ENCODE measurements around the gene FOXRED2.
"Not testable (repeated sequence)": the region's sequence is repeated elsewhere in the genome, so short reads cannot be mapped to it uniquely, and the experiment has no call there.

Gene FOXRED2

DNA sequence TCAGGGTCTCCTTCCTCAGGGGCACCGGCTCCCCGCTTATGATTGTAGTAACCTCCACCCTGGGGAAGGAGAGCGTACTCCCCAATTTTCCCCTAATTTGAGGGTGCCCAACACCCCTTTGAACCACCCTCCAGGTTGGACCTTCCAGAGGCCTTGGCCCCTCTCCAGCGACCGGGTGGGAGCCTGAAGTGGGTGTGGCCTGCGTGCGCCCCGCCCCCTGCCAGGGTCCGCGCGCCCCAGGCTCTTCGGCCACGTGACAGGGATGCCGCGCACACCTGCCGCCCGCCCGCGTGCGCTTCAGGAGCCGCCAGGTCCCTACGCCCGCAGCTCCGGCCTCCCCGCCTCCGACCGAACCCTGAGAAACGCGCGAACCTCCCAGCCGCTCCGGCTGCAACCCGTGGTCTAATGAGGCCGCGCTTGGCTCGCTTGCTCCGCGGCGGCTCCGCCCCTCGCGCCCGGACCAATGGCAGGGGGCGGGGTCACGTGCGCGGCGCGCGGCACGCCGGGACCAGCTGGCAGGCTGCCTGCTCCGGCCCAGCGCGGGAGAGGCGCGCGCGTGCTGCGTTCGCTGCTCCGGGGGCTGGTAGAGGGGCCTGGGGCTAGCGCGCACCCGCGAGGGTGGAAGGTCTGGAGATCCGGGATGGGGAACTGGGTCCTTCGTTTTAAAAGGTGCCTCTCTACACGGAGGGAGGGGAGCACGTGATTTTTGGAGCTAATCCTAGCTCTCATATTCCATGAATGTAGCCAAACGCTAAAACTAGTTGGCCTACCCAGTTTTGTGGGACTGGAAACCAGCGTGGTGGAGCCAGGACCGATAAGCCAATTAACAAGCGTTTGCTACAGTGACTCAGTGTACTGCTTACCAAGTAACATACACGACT lies at the start of gene FOXRED2:
Gene FOXRED2 (minus strand): TSS at position 404 of the 881 bp plus-strand sequence. CDS start 618 bp downstream, outside the sequence.
- DNase-seq, result peak; percentile 82

DNA sequence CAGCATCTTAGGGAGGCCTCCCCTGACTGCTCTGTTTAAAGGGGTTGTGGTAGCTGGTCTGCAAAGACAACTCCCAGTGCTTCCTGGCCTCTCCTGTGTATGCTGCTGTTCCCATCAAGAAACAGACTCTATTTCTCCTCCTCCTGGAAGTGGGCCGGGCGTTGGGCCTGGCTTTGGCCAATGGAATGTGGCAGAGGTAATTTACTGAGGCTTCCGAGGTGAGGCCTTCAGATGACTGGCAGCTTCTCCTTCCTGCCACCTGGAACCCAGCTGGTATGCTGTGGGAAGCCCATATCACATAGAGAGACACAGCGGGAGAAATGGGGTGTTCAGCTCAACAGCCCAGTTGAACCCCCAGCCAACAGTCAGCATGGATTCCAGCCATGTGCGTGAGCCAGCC lies 47.3 kb upstream of the FOXRED2 start:
- no peak for DNase-seq

DNA sequence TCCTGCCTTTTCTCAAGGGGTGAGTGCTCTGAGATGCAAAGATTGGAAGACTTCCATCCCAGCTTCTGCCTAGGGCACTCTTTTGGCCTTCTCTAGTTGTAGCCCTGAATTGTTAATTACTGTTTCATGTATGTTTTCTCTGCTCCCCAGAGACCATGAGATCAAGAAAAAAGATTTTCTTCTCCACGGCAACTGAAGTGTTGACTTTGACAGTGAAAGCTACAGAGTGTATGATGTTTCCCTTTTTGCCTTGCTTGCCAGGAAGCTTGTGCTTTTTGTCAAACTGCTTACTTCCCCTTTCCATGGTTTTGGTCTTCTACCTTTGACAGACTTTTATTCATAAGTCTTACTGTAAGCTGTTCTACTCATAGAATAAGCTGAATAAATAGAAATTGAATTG lies 45.4 kb upstream of the FOXRED2 start:
- no peak for DNase-seq

DNA sequence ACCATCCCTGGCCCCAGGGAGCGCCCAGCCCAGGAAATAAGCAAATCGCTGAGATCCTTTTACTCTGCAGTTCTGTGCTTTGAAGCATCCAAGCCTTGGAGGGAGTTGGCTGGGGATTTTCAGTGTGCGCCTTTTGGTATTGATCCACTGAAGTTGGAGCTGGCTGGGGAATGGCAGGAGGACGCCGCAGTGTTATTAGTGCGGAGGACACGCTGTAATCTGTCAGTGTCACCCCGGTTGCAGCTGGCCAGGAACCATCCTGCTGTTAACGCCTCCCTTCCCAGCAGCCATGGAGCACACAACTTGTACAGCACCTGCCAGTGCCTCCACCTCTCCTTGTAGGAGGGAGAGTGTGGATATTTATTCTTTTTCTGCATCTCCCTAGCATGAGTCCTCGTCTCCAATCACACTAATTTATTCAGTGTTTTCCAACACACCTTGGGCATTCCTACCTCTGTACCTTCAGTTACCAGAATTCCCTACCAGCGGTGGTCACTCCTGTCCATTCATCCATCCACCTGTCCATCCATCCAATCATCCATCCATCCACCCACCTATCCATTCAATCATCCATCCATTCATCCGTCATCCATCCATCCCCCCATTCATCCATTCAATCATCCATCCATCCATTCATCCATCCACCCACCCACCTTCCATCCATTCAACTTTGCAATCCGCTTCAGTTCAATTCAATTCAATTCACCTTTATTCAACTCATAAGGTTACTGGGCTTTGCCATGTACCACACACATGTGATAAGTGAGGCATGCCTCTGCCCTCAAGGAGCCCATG lies 44.1 kb upstream of the FOXRED2 start:
- DNase-seq, result no peak

DNA sequence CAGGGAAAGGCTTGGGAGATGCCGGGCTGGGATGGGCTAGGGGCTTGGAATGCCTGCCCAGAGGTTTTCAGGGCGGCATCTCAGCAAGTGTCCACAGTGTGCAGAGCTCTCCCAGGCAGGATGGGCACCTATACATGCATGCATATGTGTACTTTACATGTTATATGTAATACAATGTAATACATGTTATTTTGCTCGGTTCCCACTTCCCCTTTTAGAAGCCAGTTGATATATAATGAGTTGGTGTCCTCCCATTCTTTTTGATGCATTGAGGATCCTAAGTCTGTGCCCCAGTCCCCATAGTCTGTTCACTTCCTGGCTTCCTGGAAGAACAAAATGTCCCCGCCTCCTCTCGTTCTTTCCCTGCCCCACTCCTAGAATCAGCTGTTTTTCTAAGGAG lies 42.2 kb upstream of the FOXRED2 start:
- no peak for DNase-seq

DNA sequence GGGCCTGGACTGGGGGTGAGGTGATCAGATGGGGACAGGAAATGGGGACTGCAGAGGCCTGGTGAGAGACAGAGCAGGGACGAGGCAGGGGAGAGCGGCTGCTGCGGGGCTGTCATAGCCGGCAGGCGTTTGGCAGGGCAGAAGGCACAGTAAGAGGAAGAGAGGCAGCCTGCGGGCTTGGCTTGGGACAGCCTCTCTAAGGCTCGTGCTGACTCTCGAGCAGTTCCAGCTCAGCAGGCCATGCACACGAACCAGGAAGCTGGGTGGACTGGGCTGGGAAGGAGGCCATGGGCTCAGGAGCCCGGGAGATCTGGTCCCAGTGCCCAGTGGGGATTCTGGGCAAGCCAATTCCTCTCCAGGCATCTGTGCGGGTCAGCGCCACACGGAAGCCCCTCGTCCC lies 41.8 kb upstream of the FOXRED2 start:
- no peak for DNase-seq

DNA sequence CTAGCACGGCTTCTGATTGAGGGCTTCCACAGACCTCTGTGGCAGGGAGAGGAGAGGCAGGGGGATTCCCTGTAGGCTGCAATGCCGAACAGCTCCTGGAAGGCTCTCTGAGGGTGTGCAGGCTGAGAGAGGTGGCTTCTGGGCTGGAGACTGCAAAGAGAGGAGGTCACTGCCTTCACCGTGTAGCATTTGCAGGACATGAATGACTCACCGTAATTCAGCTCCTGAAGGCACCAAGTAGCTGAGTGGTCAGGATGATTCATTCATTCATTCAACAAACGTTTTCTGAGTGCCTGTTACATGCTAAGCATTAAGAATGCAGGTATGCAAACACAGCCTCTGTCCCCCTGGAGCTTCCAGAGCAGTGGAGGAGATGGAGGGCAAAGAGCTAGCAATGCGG lies 40.1 kb upstream of the FOXRED2 start:
- DNase-seq, result no peak

DNA sequence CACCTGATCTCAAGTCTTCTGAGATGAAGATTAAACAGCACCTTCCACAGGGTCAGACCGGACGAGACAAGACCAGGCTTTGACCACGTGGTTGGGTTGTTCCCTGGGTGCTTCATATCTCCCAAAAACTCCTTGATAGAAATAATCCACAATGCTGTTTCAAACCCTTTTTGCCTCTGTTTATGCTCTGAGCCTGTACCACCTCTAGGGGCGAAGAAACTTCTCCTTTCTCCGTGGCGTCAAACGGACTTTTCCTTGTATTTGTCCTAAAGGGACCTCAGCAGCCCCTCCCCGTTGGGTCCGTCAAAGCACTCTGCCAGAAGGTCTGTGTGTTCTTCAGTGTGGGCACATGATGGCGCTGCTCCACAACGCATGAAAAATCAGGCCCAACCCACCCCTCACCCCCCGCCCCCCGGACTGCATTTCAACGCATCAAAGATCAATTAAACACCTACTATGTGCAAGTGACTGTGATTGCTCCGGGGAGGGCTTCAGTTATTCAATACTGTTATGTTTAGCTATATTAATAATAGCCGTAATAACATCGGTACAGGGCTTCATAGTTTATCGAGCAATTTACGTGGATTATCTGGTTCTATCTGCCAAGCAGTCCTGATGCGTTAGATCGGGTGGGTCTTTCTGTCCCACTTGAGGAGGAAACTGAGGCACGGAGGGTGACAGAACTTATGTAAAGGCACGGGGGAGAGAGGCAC lies 39.4 kb upstream of the FOXRED2 start:
- no peak for DNase-seq

DNA sequence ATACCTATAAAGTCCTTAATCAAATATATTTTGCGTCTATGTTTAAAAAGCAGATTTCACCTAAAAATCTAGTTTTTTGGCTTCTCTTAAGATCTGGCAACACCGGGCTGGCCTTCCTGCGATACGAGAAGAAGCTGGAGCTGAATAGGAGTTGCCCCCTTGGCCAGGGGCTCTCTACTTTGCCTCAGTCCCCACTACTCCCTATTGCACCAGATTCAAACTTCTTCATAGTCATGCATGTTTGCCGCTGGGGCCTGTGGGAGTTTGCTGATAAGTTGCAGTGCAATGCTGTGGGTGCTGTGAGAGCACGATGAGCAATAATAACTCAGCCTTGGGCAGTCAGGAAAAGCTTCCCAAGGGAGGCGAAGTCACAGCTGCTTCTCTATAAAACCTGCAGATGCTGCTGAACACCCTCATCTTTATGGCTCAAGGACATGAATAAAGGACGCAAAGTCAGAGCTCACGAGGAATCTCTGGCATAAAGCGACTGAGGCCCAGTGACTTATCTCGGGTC lies 37.3 kb upstream of the FOXRED2 start:
- DNase-seq, result no peak

DNA sequence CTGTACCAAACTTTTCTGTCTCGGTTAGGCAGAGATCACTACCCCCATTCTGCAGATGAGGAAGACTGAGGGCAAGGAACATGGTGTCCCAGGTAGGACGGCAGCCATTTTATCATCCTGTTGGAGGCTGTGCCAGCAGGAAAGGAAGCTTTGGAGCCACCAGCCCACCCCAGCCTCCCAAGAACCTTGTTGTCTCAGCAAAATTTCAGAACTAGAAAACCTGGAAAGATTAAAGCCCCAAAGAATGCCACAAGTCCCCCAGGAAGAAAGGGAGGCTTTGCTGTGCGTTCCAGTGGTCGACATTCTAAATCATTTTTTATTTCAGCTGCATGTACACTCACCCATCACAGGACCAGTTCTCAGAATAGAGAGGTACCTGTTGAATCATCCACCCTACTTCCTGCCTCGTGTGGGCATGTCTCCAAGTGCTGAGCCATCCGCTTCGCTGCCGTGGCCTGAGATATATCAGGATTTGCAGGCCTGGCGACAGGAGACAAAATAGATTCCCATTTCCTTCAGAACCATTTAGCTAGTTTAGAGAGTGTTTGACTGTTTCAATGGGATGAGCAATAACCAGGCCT lies 35.1 kb upstream of the FOXRED2 start:
- DNase-seq, result peak; percentile 12

DNA sequence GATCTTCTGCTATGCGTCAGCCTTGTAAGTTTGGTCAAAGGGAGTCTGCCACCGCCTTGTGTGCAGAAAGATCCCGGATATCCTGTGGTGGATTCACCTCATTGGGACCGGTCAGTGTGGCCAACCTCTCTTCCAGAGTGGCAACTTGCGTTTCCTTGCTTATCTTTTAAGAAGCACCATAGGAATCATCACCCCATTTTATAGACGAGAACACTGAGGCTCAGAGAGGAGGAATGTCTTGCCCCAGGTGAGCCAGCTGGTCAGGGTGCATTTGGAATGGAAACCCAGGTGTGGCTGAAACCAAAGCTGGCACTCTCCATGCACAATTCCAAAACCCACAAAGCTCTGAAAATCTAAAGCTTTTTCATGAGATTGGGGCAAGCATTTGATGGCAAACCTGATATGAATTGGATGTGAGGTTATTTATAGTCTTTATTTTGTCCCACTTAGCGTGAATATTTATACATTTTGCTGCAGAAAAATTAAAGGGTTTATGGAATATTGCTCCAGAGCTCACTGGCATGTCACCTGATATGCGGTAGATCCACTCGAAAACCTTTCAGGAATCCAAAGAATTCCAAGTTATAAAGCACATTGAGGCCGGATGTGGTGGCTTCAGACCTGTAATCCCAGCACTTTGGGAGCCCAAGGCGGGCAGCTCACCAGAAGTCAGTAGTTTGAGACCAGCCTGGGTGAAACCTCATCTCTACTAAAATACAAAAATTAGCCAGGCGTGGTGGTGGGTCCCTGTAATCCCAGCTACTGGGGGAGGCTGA lies 34.2 kb upstream of the FOXRED2 start:
- DNase-seq, result no peak

DNA sequence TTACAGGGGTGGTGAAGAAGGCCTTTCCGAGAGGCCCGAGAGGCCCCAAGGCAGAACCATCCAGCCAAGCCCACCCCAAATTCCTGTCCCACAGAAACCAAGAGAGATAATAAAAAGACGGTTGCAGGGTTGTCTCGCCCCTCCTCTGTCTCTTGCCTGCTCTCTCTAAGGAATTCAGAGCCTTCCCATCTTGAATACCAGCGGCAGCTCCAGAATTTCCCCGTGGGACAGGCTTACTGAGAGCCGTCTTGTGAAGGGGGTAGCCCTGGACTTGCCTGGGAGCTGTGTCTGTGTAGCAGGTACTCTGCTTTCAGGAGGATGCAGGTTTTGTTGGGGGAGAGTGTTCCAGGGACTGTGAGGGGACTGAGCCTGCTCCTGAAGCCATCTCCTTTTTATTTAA lies 31.7 kb upstream of the FOXRED2 start:
- no peak for DNase-seq

DNA sequence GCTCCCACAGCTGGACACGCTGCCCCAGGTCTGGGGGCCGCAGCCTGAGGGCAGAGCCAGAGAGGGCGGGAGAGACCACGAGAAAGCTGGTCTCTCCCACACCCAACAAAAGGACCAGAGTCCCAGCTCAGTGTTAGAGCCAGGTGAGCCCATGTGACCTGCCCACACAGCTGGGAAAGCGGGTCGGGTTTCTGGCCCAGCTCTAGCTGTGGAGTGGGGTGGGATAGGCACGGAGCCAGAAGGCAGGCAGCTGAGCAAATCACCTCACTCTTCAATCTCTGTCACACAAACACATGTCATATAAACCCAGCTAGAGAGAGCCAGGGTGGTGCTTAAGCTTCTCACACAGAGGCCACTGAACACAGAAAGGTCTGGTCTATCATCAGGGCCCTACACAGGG lies 29.9 kb upstream of the FOXRED2 start:
- no peak for DNase-seq

DNA sequence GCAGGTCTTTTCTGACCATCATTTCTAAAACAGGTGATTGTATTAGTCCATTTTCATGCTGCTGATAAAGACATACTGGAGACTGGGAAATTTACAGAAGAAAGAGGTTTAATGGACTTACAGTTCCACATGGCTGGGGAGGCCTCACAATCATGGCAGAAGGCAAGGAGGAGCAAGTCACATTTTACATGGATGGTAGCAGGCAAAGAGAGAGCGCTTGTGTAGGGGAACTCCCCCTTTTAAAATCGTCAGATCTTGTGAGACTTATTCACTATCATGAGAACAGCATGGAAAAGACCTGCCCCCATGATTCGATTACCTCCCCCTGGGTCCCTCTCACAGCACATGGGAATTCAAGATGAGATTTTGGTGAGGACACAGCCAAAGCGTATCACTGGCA lies 26.5 kb upstream of the FOXRED2 start:
- not testable (repeated sequence) for DNase-seq

DNA sequence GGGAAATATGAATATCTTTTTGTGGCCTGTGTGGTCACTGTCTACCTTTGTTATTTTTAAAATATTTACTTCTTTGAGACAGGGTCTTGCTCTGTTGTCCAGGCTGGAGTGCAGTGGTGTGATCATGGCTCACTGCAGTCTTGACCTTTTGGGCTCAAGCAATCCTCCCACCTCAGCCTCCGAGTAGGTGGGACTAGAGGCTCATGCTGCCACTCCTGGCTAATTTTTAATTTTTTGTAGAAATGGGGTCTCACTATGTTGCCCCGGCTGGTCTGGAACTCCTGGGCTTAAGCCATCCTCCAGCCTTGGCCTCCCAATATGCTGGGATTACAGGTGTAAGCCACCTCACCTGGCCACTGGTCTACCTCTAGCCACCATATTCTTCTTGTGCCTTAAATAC lies 25.6 kb upstream of the FOXRED2 start:
- no peak for DNase-seq

DNA sequence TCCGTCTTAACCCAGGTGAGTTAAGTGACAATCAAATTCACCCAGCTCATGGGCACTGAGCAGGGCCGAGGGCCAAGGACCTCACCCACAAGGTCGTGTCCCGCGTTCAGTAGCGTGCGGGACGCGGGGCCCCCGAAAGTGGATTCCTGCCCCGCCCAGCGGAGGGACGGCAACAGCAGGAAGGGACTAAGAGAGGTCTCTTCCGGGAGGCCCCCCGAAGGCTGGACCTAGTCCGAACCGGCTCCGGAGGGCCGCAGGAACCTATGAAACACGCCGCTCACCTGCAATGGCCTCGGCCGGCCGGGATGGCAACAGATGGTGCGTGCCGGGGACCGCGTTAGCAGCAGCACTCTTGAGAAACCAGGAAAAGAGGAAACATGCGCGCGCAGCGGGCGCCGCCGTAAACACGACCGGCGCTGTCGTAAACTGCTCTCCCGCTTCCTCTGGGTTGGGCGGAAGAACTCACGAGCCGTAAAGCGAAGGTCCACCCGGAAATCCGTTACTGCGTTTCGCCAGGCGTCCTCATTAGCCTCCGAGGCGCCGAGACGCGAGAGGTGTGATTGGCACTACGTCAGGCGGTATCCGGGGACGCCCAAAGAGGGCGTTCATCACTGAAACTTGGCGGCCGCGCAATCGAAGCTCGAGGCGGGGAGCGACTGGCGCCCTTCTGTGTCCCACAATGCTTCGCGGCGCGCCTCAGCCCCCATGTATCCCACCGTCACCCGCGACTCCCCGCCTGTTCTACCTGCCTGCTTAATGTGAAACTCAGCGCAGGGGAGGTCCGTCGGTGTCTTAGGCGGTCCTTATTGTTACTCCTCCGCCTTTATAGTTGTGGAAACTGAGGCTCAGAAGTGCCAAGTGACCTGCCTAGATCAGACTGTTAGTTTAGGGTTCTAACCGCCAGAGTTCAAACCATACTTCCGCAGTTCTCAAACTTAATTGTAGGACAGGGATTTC lies 22.2 kb upstream of the FOXRED2 start, which contains the start of gene EIF3D:
Gene EIF3D (minus strand): TSS at position 372 of the 957 bp plus-strand sequence. CDS start 3,045 bp downstream, outside the sequence.
- peak; percentile 100 for DNase-seq

DNA sequence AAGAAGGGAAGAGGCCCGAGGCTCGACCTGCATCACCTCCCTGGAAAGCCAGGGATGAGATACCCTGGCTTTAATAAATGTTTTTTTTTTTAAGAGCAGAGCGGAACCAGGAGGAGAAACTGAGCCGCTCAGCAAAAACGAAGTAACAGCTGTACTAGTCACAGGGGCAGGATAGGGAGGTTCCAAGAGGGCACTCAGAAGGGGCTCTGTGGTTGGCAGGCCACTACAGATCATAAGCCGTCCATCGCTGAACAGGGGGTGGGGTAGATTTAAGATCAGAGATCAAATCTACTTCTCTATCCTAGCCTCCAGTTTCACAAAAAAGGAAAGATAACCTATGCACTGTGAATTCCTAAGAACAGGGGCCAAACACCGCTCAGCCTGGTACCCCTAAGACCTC lies 21.5 kb upstream of the FOXRED2 start:
- peak; percentile 2 for DNase-seq

DNA sequence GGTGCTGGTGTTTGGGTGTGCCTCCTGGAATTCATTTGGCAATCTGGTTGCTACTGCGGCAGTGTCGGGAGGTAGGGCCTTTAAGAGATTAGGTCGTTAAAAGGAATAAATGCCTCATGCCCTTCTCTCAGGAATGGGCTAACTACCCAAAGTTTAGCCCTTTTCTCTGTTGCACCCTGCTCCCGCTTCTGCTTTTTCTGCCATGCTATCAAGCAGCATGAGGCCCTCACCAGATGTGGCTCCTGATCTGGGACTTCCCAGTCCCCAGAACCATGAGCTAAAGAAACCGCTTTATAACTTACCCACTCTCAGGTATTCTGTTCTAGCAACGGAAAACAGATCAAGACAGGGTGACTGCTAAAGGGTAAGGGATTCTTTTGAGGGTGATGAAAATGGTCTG lies 15.8 kb upstream of the FOXRED2 start:
- no peak for DNase-seq

DNA sequence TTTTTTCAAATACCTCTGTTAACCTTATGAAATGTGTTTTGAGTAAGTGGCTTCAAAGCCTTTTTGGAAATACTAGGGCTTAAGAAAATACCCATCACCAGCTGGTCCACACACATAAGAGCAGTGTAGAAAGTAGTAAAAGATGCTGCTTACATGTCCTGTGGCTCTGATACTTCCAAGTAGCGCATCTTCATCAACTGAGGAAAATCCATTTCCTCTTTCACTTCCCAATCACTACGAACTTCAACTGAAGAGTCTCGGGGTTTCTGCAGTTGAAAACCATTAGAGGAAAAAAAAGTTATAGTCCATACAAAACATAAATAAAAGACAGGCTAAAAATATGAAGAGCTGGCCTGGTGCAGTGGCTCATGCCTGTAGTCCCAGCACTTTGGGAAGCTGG lies 13.6 kb upstream of the FOXRED2 start:
- DNase-seq, result no peak

DNA sequence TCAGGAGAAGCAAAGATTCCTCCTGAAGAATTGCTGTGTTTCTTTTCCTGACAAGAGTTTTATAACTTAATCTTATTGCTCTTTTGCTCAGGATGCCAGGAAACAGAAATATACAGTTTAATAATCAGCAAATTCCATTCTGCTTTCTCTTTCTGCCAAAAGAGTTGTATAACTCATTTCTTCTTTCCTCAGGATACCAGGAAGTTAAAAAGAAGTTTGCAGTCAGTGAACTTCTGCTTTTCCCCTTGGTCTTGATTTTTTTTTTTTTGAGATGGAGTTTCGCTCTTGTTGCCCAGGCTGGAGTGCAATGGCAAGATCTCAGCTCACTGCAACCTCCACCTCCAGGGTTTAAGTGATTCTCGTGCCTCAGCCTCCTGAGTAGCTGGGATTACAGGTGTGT lies 13.1 kb upstream of the FOXRED2 start:
- not testable (repeated sequence) for DNase-seq

DNA sequence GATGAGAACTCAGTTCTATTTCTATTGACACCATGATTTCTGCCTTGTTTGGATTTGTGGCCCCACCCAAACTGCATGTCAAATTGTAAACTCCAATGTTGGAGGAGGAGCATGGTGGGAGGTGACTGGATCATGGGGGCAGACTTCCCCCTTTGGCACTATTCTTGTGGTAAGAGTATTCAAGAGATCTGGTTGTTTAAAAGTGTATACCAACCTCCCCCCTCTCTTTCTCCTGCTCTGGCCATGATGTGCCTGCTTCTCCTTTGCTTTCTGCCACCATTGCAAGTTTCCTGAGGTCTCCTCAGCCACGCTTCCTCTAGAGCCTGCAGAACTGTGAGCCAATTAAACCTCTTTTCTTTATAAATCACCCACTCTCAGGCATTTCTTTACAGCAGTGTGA lies 7.9 kb upstream of the FOXRED2 start:
- DNase-seq, result no peak
